B cell (primary cell): Measurements from ENCODE around the gene ZMIZ1. TPM values are rescaled to one million over a fixed set of nuclear protein-coding genes. Genes with fewer than 3 reads are reported as not detected.

Experiments used
- ATAC-seq: fragments of 200-7000 bp; cut with Tn5 transposase; one replicate; pipeline ENCODE4 v1.10.0; 2021; ENCODE audit warnings: low read depth, mild to moderate bottlenecking, moderate number of reproducible peaks, moderate library complexity
- CTCF ChIA-PET: fragments of 350-600 bp; sonication (Branson Sonifier 250); formaldehyde crosslinking; loops from one replicate; lab custom pipeline; 2021; ENCODE audit warnings: antibody characterized with exemption, inconsistent platforms; lab: Charles Lee
- POLR2A ChIA-PET: fragments of 350-600 bp; sonication (Branson Sonifier 250); formaldehyde crosslinking; loops from one replicate; lab custom pipeline; 2021; ENCODE audit warnings: antibody characterized with exemption; lab: Charles Lee
- DNase-seq: peaks from one replicate; pipeline ENCODE4 v3.0.0; 2013
- H2AFZ ChIP-seq: 2 replicates; pipeline ENCODE4 v1.6.1; 2012; ENCODE audit warnings: mild to moderate bottlenecking, low read depth, low read length; ENCODE audit not compliant: insufficient read depth, poor library complexity, severe bottlenecking
- H3K27ac ChIP-seq, 2 donors: 1 replicate in 1 of 2; 2 replicates in 1 of 2; pipeline ENCODE4 v1.5.1; 2012 to 2013; ENCODE audit warnings: low read length in 2 of 2, mild to moderate bottlenecking in 2 of 2, moderate library complexity in 1 of 2
- H3K27me3 ChIP-seq, 4 experiments: fragments of 200-600 bp in 1 of 4; sonication (generic) in 1 of 4; replicated peaks in 1 of 4; 1 replicate in 2 of 4; 2 replicates in 2 of 4; pipeline versions ENCODE4 v1.6.1 to v1.7.0; 2013 to 2016; ENCODE audit warnings: low read length in 3 of 4, mild to moderate bottlenecking in 2 of 4, mixed read lengths in 1 of 4, moderate library complexity in 1 of 4; ENCODE audit not compliant: insufficient read depth in 4 of 4, control insufficient read depth in 3 of 4; ENCODE audit errors: control extremely low read depth in 1 of 4
- H3K36me3 ChIP-seq, 2 experiments: replicated peaks in 1 of 2; 1 replicate in 1 of 2; 2 replicates in 1 of 2; pipeline versions ENCODE4 v1.6.1 to v1.7.1; 2013; ENCODE audit warnings: low read length in 1 of 2; ENCODE audit not compliant: insufficient read depth in 2 of 2, control insufficient read depth in 1 of 2; ENCODE audit errors: control extremely low read depth in 1 of 2, extremely low read depth in 1 of 2
- H3K4me1 ChIP-seq, 2 donors: fragments of 200-600 bp in 1 of 2; sonication (generic) in 1 of 2; 1 replicate in 1 of 2; 2 replicates in 1 of 2; pipeline versions ENCODE4 v1.5.1 to v1.6.1; 2013 to 2017; ENCODE audit warnings: low read length in 2 of 2; ENCODE audit not compliant: control insufficient read depth in 2 of 2, insufficient read depth in 2 of 2
- H3K4me2 ChIP-seq: replicated peaks from 2 replicates; pipeline ENCODE3; 2012; ENCODE audit warnings: mild to moderate bottlenecking, low read depth, low read length; ENCODE audit not compliant: poor library complexity, severe bottlenecking
- H3K4me3 ChIP-seq, 5 experiments: fragments of 200-600 bp in 1 of 5; sonication (generic) in 1 of 5; 1 replicate in 3 of 5; 2 replicates in 2 of 5; pipeline versions ENCODE4 v1.5.1 to v1.7.0; 2011 to 2016; ENCODE audit warnings: low read length in 4 of 5, mild to moderate bottlenecking in 4 of 5, low read depth in 2 of 5, control low read depth in 1 of 5, moderate library complexity in 1 of 5; ENCODE audit not compliant: insufficient read depth in 1 of 5; ENCODE audit errors: control extremely low read depth in 1 of 5, extremely low read depth in 1 of 5
- H3K79me2 ChIP-seq: fragments of 200-600 bp; sonication (generic); one replicate; pipeline ENCODE4 v1.6.0; 2016; ENCODE audit warnings: low read length; ENCODE audit not compliant: control insufficient read depth, insufficient read depth
- H3K9ac ChIP-seq: fragments of 200-600 bp; sonication (generic); 2 replicates; pipeline ENCODE4 v1.6.1; 2017; ENCODE audit warnings: mild to moderate bottlenecking, low read length, moderate library complexity
- H3K9me3 ChIP-seq, 3 donors: one replicate each; pipeline versions ENCODE4 v1.6.1 to v1.7.1; 2013; ENCODE audit warnings: low read length in 2 of 3; ENCODE audit not compliant: control insufficient read depth in 2 of 3, insufficient read depth in 1 of 3; ENCODE audit errors: control extremely low read depth in 1 of 3
- H4K20me1 ChIP-seq: 2 replicates; pipeline ENCODE4 v1.6.0; 2012; ENCODE audit warnings: mild to moderate bottlenecking, low read length; ENCODE audit not compliant: insufficient read depth, control insufficient read depth, poor library complexity, severe bottlenecking
- H3K27ac Mint-ChIP-seq: one replicate; pipeline ENCODE4 v1.8.0; 2021; ENCODE audit warnings: mixed read lengths
- H3K27me3 Mint-ChIP-seq: one replicate; pipeline ENCODE4 v1.8.0; 2021; ENCODE audit warnings: mixed read lengths
- H3K4me1 Mint-ChIP-seq: one replicate; pipeline ENCODE4 v1.8.0; 2021; ENCODE audit warnings: mixed read lengths
- H3K4me3 Mint-ChIP-seq: one replicate; pipeline ENCODE4 v1.8.0; 2021; ENCODE audit warnings: mixed read lengths
- H3K9me3 Mint-ChIP-seq: one replicate; pipeline ENCODE4 v1.8.0; 2022; ENCODE audit warnings: mixed read lengths; ENCODE audit not compliant: insufficient read depth
- CTCF ChIP-seq: fragments of 200-600 bp; IDR thresholded peaks from one replicate; pipeline ENCODE4 v1.8.0; 2022; ENCODE audit warnings: antibody characterized with exemption, mild to moderate bottlenecking
- EZH2 ChIP-seq: IDR thresholded peaks from 2 replicates; pipeline ENCODE4 v1.6.1; 2012; ENCODE audit warnings: borderline replicate concordance, low read depth, mild to moderate bottlenecking, moderate library complexity, low read length; ENCODE audit not compliant: insufficient read depth, poor library complexity, severe bottlenecking
- WGBS: methylation state at CpG from one replicate; pipeline ENCODE4 v1.1.5; 2013; ENCODE audit warnings: missing lambda C conversion rate; ENCODE audit not compliant: insufficient coverage; 5-methylcytosine and 5-hydroxymethylcytosine counted together
- intact Hi-C: fragments of 100-400 bp; cut with micrococcal nuclease; formaldehyde crosslinking; loops from one replicate; pipeline ENCODE4 v1.10.0; 2022
- polyA plus RNA-seq: library from polyadenylated mRNA; depleted of rRNA; stranded (reverse); fragments of >200 nt; gene quantifications from 2 replicates; pipeline ENCODE4 v1.2.3, GENCODE V29; 2012
- total RNA-seq, 2 donors: library from RNA; stranded (reverse); fragments of 120-200 nt in 1 of 2; gene quantifications; 1 replicate in 1 of 2; 2 replicates in 1 of 2; pipeline versions ENCODE4 v1.2.3 to v1.2.4, GENCODE V29; 2013 to 2022

The ZMIZ1 gene
- total and polyA plus RNA-seq, 2 donors (not counting 1 experiment from before 2014, with no cell fraction given) = 14.3 to 64.9 TPM

GRCh38 chr10:79167537-79167936 is 98.8 kb downstream of the ZMIZ1 start:
- Mint-ChIP-seq H3K9me3 (no peaks in the 10 kb centered on the region), H3K4me3 (no peak overlapping the region), H3K4me1 (no peaks in the 10 kb centered on the region), H3K27ac (no peak overlapping the region), H3K27me3 (peaks cover 3% of the 10 kb centered on the region)
- Histone ChIP-seq H3K9me3 (no peaks in the 10 kb centered on the region), H3K27me3 (no peaks in the 10 kb centered on the region), H3K36me3 (no peaks in the 10 kb centered on the region), H3K27ac (no peak overlapping the region), H3K9ac (no peak overlapping the region), H3K4me2 (no peak overlapping the region), H3K4me3 (no peak overlapping the region), H3K4me1 (no peaks in the 10 kb centered on the region), H3K79me2 (no peaks in the 10 kb centered on the region), H4K20me1 (no peaks in the 10 kb centered on the region), H2AFZ (no peak overlapping the region)
- TF ChIP-seq EZH2 = no peak
- TF ChIP-seq CTCF = no peak
- intact Hi-C loops = no loop called here
- no peak for DNase-seq
- ChIA-PET POLR2A (no interaction called here), CTCF (no interaction called here)
- WGBS = 86% methylated on average over 8 of the region's 8 CpGs
- no peak for ATAC-seq

- H3K27ac Mint-ChIP-seq = no peak overlapping the region
- CTCF ChIA-PET = no interaction called here
- WGBS = 90% methylated on average over 5 of the region's 5 CpGs
- POLR2A ChIA-PET = no interaction called here
- no peaks in the 10 kb centered on the region for H3K36me3 ChIP-seq
- no peak overlapping the region for H2AFZ ChIP-seq
- H3K4me2 ChIP-seq = no peak overlapping the region
- no peak overlapping the region for H3K27ac ChIP-seq
- peaks cover 3% of the 10 kb centered on the region for H3K27me3 Mint-ChIP-seq
- no peak overlapping the region for H3K4me3 Mint-ChIP-seq
- H3K4me1 ChIP-seq = no peaks in the 10 kb centered on the region
- H3K9me3 ChIP-seq = no peaks in the 10 kb centered on the region
- intact Hi-C loops = no loop called here
- no peaks in the 10 kb centered on the region for H3K79me2 ChIP-seq
- H3K9me3 Mint-ChIP-seq = no peaks in the 10 kb centered on the region
- no peaks in the 10 kb centered on the region for H4K20me1 ChIP-seq
- TF ChIP-seq EZH2 (no peak), CTCF (no peak)
- ATAC-seq (no peak), DNase-seq (no peak)
- H3K9ac ChIP-seq = no peak overlapping the region
- H3K27me3 ChIP-seq = no peaks in the 10 kb centered on the region
- no peak overlapping the region for H3K4me3 ChIP-seq
- H3K4me1 Mint-ChIP-seq = no peaks in the 10 kb centered on the region
These were observed 99.4 kb downstream of the ZMIZ1 start for GRCh38 chr10:79168210-79168609.
